ENCODE results near the gene ZNRF3. TPM values are rescaled to one million over a fixed set of nuclear protein-coding genes. Genes with fewer than 3 reads are reported as not detected.

The ZNRF3 gene
- total and polyA plus RNA-seq, 2 experiments from 2014 or later, result 11.1 to 32.2 TPM

DNA sequence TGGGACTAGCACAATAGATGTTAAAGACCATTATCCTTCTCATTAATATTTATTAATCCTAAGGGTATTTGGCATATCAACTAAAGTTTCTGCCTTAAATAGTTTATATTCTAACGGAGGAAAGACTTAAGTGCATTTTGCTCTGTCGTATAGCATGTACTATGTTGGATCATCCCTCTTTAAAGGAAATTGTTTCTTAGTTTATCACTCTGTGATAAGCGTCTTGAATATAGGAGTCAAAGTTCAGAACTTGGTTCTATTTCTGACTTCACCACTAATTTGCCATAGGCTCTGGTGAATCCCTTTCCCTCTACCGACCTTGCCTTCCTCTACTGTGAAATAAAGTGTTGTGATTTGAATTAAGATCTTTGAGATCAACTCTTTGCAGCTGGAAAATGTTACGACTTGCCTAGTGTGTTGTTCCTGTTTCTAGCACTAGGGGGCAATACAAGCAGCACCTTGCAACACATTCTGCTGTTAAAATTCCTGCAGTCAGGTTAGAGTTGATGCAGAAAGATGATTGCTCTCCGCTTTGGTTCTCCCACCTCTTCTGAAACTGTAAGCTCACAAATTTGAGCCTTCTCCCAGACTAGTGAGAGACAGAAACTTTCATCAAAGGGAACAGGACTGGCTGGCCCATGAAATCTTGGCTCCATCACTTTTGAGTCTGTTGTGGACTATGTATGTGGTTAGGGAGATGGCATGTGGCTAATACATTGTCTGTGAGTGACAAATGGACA lies 27.8 kb upstream of the ZNRF3 start (continued):
- TF ChIP-seq EZH2phosphoT487 (IDR thresholded peaks at IDR 0.05; ENCODE audit: unreplicated experiment), result no peak

DNA sequence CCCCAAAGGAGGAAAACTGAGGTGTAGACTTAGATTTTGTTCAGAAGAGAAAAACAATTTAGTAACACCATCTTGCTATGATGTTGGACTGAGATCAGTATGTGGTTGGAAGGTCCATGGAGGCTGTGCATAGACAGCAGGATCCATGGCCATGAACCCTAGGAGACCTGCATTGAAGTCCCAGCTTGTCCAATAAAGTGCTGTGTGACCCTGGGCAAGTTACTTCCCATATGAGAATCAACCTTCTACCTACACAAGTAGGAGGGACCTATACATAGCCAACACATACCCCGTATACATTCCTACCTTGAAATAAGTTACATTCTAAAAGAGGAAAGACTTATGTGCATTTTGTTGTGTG lies 27.3 kb upstream of the ZNRF3 start:
- H3K9me2 ChIP-seq (ENCODE audit: insufficient read depth), result no peaks in the 10 kb centered on the region
- TF ChIP-seq NANOG (IDR thresholded peaks at IDR 0.05; ENCODE audit: borderline replicate concordance), result no peak
- TF ChIP-seq POLR2AphosphoS5 (IDR thresholded peaks at IDR 0.05; ENCODE audit: low read depth), result no peak
- no peak for TF ChIP-seq CTCF (conservative IDR thresholded peaks at IDR 0.05; ENCODE audit: low read depth in 2 of 2)
- TF ChIP-seq CREB1 (CRISPR knock-in tag; IDR thresholded peaks at IDR 0.05; ENCODE audit: low read depth), result no peak
- TF ChIP-seq STAT1 (IDR thresholded peaks at IDR 0.05; ENCODE audit: unreplicated experiment), result no peak
- TF ChIP-seq EZH2phosphoT487 (IDR thresholded peaks at IDR 0.05; ENCODE audit: unreplicated experiment), result no peak
- TF ChIP-seq, protein P1, sequence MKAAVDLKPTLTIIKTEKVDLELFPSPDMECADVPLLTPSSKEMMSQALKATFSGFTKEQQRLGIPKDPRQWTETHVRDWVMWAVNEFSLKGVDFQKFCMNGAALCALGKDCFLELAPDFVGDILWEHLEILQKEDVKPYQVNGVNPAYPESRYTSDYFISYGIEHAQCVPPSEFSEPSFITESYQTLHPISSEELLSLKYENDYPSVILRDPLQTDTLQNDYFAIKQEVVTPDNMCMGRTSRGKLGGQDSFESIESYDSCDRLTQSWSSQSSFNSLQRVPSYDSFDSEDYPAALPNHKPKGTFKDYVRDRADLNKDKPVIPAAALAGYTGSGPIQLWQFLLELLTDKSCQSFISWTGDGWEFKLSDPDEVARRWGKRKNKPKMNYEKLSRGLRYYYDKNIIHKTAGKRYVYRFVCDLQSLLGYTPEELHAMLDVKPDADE (IDR thresholded peaks at IDR 0.05), result no peak
- TF ChIP-seq REST (IDR thresholded peaks at IDR 0.05; ENCODE audit: unreplicated experiment), result no peak
- no peak for TF ChIP-seq ZNF462 (CRISPR knock-in tag; IDR thresholded peaks at IDR 0.05)
- TF ChIP-seq ZNF331 (CRISPR knock-in tag; IDR thresholded peaks at IDR 0.05; ENCODE audit: low read depth), result no peak
- no peak for TF ChIP-seq ZNF114 (CRISPR knock-in tag; IDR thresholded peaks at IDR 0.05)
- no peak for TF ChIP-seq JUNB (IDR thresholded peaks at IDR 0.05; ENCODE audit: unreplicated experiment)
- no peaks in the 10 kb centered on the region for H3K36me3 ChIP-seq (ENCODE audit: insufficient read depth)
- no peak overlapping the region for H3K4me3 ChIP-seq
- H3K27me3 Mint-ChIP-seq (ENCODE audit: insufficient read depth, low read depth, poor library complexity), result peaks cover 4% of the 10 kb centered on the region
- no peak overlapping the region for H2AFZ ChIP-seq
- DNase-seq (ENCODE audit: low spot score) (no peak), ATAC-seq (no peak)
- H3K27ac ChIP-seq (ENCODE audit: low read depth), result no peak overlapping the region
- H3K4me2 ChIP-seq, result no peak overlapping the region
- no peak overlapping the region for H3K4me3 Mint-ChIP-seq
- H3K27ac Mint-ChIP-seq, result no peak overlapping the region
- no peaks in the 10 kb centered on the region for H3F3A ChIP-seq (replicated peaks; ENCODE audit: low read depth)
- no peaks in the 10 kb centered on the region; the same call in 2 of the 3 replicates for H3K9me3 Mint-ChIP-seq
- H3K27me3 ChIP-seq (ENCODE audit: insufficient read depth), result no peaks in the 10 kb centered on the region
- no peaks in the 10 kb centered on the region for H3K36me3 Mint-ChIP-seq (ENCODE audit: low read depth)
- H3K79me2 ChIP-seq (replicated peaks; ENCODE audit: insufficient read depth), result no peaks in the 10 kb centered on the region
- no peaks in the 10 kb centered on the region; the same call in 1 of the 3 replicates for H3K4me1 Mint-ChIP-seq
- no peaks in the 10 kb centered on the region for H4K20me1 ChIP-seq (replicated peaks; ENCODE audit: insufficient read depth)
- no peaks in the 10 kb centered on the region for H3K4me1 ChIP-seq (ENCODE audit: insufficient read depth)
